A673 (cell line): ENCODE measurements around the gene CLDN7. TPM values are rescaled to one million over a fixed set of nuclear protein-coding genes. Genes with fewer than 3 reads are reported as not detected.
"Not testable (repeated sequence)": the region's sequence is repeated elsewhere in the genome, so short reads cannot be mapped to it uniquely, and the experiment has no call there.

ENCODE experiments used
- BruUV-seq: library from RNA; stranded (reverse); fragments of 400-500 nt; replicated peaks from 2 replicates; lab custom pipeline; 2021; lab: Mats Ljungman, UMichigan
- CTCF ChIA-PET: fragments of 300-600 bp; sonication (Branson Sonifier 250); formaldehyde crosslinking; loops from one replicate; lab custom pipeline; 2022; ENCODE audit warnings: antibody characterized with exemption; lab: Charles Lee
- POLR2A ChIA-PET: fragments of 300-600 bp; sonication (Branson Sonifier 250); formaldehyde crosslinking; loops from one replicate; lab custom pipeline; 2022; ENCODE audit warnings: antibody characterized with exemption; ENCODE audit not compliant: low non-redundant PET; lab: Charles Lee
- DNase-seq: peaks from one replicate; pipeline ENCODE4 v3.0.0-alpha.2; 2015; ENCODE audit warnings: low spot score
- H3K27ac ChIP-seq: fragments of 200-600 bp; sonication (generic); 2 replicates; pipeline ENCODE4 v1.5.1; 2016; ENCODE audit warnings: mixed run types, low read depth, mild to moderate bottlenecking, mixed read lengths, antibody characterized with exemption, low read length; ENCODE audit not compliant: poor library complexity, severe bottlenecking
- H3K27me3 ChIP-seq: fragments of 200-600 bp; sonication (generic); replicated peaks from 2 replicates; pipeline ENCODE4 v1.6.1; 2017; ENCODE audit warnings: mixed run types, low read depth, mild to moderate bottlenecking, mixed read lengths, antibody characterized with exemption, low read length; ENCODE audit not compliant: insufficient read depth, poor library complexity
- H3K36me3 ChIP-seq: fragments of 200-600 bp; sonication (generic); 2 replicates; pipeline ENCODE4 v1.6.1; 2016; ENCODE audit warnings: mixed run types, mild to moderate bottlenecking, mixed read lengths, antibody characterized with exemption, low read length; ENCODE audit not compliant: insufficient read depth, poor library complexity, severe bottlenecking
- H3K4me1 ChIP-seq: fragments of 200-600 bp; sonication (generic); 2 replicates; pipeline ENCODE4 v1.6.1; 2017; ENCODE audit warnings: mixed run types, mild to moderate bottlenecking, mixed read lengths, antibody characterized with exemption, low read length; ENCODE audit not compliant: insufficient read depth, poor library complexity, severe bottlenecking
- H3K4me3 ChIP-seq: fragments of 200-600 bp; sonication (generic); 2 replicates; pipeline ENCODE4 v1.5.1; 2016; ENCODE audit warnings: low read depth, mixed run types, mild to moderate bottlenecking, mixed read lengths, low read length; ENCODE audit not compliant: poor library complexity, severe bottlenecking
- H3K9me3 ChIP-seq: fragments of 200-600 bp; sonication (generic); 2 replicates; pipeline ENCODE4 v1.6.1; 2016; ENCODE audit warnings: mixed run types, low read depth, mild to moderate bottlenecking, mixed read lengths, antibody characterized with exemption, low read length; ENCODE audit not compliant: poor library complexity, severe bottlenecking
- CTCF ChIP-seq: fragments of 300-800, 200-600 bp; sonication (generic); conservative IDR thresholded peaks from 2 replicates; pipeline ENCODE4 v1.5.1; 2017; ENCODE audit warnings: low read depth, mild to moderate bottlenecking, antibody characterized with exemption, low read length, moderate library complexity, mixed read lengths
- EZH2 ChIP-seq: fragments of 200-600 bp; sonication (generic); IDR thresholded peaks from 2 replicates; pipeline ENCODE4 v1.6.1; 2017; ENCODE audit warnings: borderline replicate concordance, low read depth, mild to moderate bottlenecking, mixed read lengths, antibody characterized with exemption, low read length; ENCODE audit not compliant: poor library complexity, severe bottlenecking
- intact Hi-C: fragments of 100-400 bp; cut with micrococcal nuclease; formaldehyde crosslinking; loops from one replicate; pipeline ENCODE4 v1.10.0; 2022; ENCODE audit not compliant: unreplicated experiment
- total RNA-seq: library from RNA; stranded (reverse); gene quantifications from 2 replicates; pipeline ENCODE4 v1.2.3, GENCODE V29; 2021

Gene CLDN7
- total RNA-seq, 1 experiment from 2014 or later = not detected

GRCh38 chr17:7248796-7249195 lies 13.5 kb downstream of the CLDN7 start:
- TF ChIP-seq CTCF (no peak), EZH2 (no peak)
- Histone ChIP-seq H3K4me1 (peaks cover 17% of the 10 kb centered on the region), H3K36me3 (peaks cover 30% of the 10 kb centered on the region), H3K27me3 (no peaks in the 10 kb centered on the region), H3K27ac (peak overlapping the region; percentile 47), H3K4me3 (no peak overlapping the region), H3K9me3 (no peaks in the 10 kb centered on the region)
- no peak for DNase-seq
- CTCF ChIA-PET = interaction anchor here (1.2 kb wide), 1 partner anchor 312 kb away, joined by 3 read pairs; no protein-coding TSS in a partner anchor
- no TSS peak for BruUV-seq
- intact Hi-C loops = no loop called here
- POLR2A ChIA-PET = no interaction called here

- Histone ChIP-seq H3K36me3 (peaks cover 32% of the 10 kb centered on the region), H3K27me3 (no peaks in the 10 kb centered on the region), H3K9me3 (no peaks in the 10 kb centered on the region), H3K4me1 (peaks cover 17% of the 10 kb centered on the region), H3K27ac (no peak overlapping the region), H3K4me3 (no peak overlapping the region)
- ChIA-PET CTCF (no interaction called here), POLR2A (no interaction called here)
- TF ChIP-seq EZH2 (no peak), CTCF (no peak)
- intact Hi-C loops = no loop called here
- no TSS peak for BruUV-seq
- no peak for DNase-seq
Measured at GRCh38 chr17:7246779-7247178, 15.5 kb downstream of the CLDN7 start.

DNA sequence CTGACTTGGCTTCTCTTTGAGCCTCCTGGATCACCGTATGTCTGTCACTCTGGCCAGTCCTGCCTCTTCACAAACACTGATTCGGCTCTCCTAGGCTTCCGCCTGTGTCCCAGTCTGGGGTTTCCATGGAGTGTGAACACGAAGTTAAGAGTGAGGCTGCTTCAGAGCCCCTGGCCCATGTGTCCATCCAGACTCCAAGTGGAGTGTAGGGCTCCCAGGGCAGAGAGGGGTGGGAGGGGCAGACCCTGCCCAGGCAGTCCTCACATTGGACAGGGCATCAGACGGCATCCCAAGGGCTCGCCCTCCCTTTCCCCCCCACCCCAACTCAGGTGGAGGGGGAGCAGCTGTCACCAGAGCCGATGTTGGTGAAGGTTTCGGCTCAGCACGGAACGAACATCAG lies 18.4 kb downstream of the CLDN7 start:
- intact Hi-C loops = loop anchor here (1.0 kb wide), 1 partner anchor 7 kb away; the partner anchor contains the start of gene CTDNEP1
- POLR2A ChIA-PET, CTCF ChIA-PET, H3K27me3 ChIP-seq, H3K9me3 ChIP-seq, DNase-seq, H3K4me3 ChIP-seq, H3K27ac ChIP-seq: not testable (repeated sequence)
- Histone ChIP-seq H3K4me1 (peaks cover 23% of the 10 kb centered on the region), H3K36me3 (peaks cover 43% of the 10 kb centered on the region)
- TSS peak; percentile 25 for BruUV-seq

DNA sequence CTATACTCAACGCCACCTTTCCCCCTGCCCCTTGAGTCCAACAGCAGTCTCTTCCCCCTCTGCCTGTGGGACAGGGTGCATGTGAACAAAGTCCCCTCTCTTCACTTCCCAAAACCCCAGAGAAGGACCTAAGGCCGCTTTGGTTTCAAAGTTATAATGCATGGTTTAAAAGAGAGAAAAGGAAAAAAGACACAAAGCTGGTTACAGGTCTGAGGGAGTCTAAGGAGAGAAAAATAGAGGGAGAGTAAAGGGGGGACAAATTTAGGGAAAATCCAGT lies 18.9 kb downstream of the CLDN7 start:
- DNase-seq = no peak
- Histone ChIP-seq H3K9me3 (no peaks in the 10 kb centered on the region), H3K36me3 (peaks cover 43% of the 10 kb centered on the region), H3K27ac (peak overlapping the region; percentile 84), H3K4me1 (peaks cover 23% of the 10 kb centered on the region), H3K27me3 (no peaks in the 10 kb centered on the region), H3K4me3 (peak overlapping the region; percentile 72)
- intact Hi-C loops = loop anchor here (1.0 kb wide), 1 partner anchor 8 kb away; the partner anchor contains the start of gene CTDNEP1
- no TSS peak for BruUV-seq
- TF ChIP-seq CTCF (no peak), EZH2 (no peak)
- ChIA-PET CTCF (interaction anchor here (0.8 kb wide), 1 partner anchor 23 kb away, joined by 3 read pairs; no protein-coding TSS in a partner anchor), POLR2A (no interaction called here)
